NCI-H1436 (cell line): ENCODE measurements around the gene USP3.
"Not testable (repeated sequence)": the region's sequence is repeated elsewhere in the genome, so short reads cannot be mapped to it uniquely, and the experiment has no call there.

Experiments
- DNase-seq: peaks from one replicate; lab custom pipeline; 2025; lab: John Stamatoyannopoulos, UW

USP3 gene

GRCh38 chr15:63513728-63514127, 9.3 kb downstream of the USP3 start:
- no peak for DNase-seq

GRCh38 chr15:63514531-63514943, 10.1 kb downstream of the USP3 start:
- DNase-seq: no peak

GRCh38 chr15:63517202-63517601, 12.8 kb downstream of the USP3 start:
- no peak for DNase-seq

- no peak for DNase-seq
Measured at GRCh38 chr15:63517628-63518027, 13.2 kb downstream of the USP3 start.

GRCh38 chr15:63519041-63519440, 14.6 kb downstream of the USP3 start:
- no peak for DNase-seq

GRCh38 chr15:63519548-63520178, 15.3 kb downstream of the USP3 start:
- DNase-seq: no peak

GRCh38 chr15:63520462-63520861, 16.1 kb downstream of the USP3 start:
- not testable (repeated sequence) for DNase-seq

- DNase-seq: no peak
Measured at GRCh38 chr15:63522225-63522578, 17.8 kb downstream of the USP3 start.

GRCh38 chr15:63523306-63523990, 19.1 kb downstream of the USP3 start:
- DNase-seq: no peak

- DNase-seq: no peak
Measured at GRCh38 chr15:63524316-63525015, 20.1 kb downstream of the USP3 start.

- no peak for DNase-seq
Measured at GRCh38 chr15:63526401-63526800, 22.0 kb downstream of the USP3 start.

GRCh38 chr15:63528138-63528659, 23.8 kb downstream of the USP3 start:
- no peak for DNase-seq

- no peak for DNase-seq
Measured at GRCh38 chr15:63530235-63530634, 25.8 kb downstream of the USP3 start.

- no peak for DNase-seq
Measured at GRCh38 chr15:63530752-63531299, 26.4 kb downstream of the USP3 start.

GRCh38 chr15:63531586-63531985, 27.2 kb downstream of the USP3 start:
- DNase-seq: no peak

GRCh38 chr15:63532307-63532744, 27.9 kb downstream of the USP3 start:
- no peak for DNase-seq

- DNase-seq: not testable (repeated sequence)
Measured at GRCh38 chr15:63534888-63535287, 30.5 kb downstream of the USP3 start.

GRCh38 chr15:63535689-63536088, 31.3 kb downstream of the USP3 start:
- no peak for DNase-seq

GRCh38 chr15:63538876-63539275, 34.5 kb downstream of the USP3 start:
- DNase-seq: no peak

- no peak for DNase-seq
Measured at GRCh38 chr15:63539521-63539920, 35.1 kb downstream of the USP3 start.

GRCh38 chr15:63539998-63540397, 35.6 kb downstream of the USP3 start:
- DNase-seq: no peak

- DNase-seq: no peak
Measured at GRCh38 chr15:63540449-63540848, 36.1 kb downstream of the USP3 start.
